MG63 (cell line): ENCODE results near the gene RABGAP1L. TPM values are rescaled to one million over a fixed set of nuclear protein-coding genes. Genes with fewer than 3 reads are reported as not detected.
"Not testable (repeated sequence)": the region's sequence is repeated elsewhere in the genome, so short reads cannot be mapped to it uniquely, and the experiment has no call there.

Experiments used
- DNase-seq: peaks from one replicate; pipeline ENCODE4 v3.0.0-alpha.2; 2020
- H3K27me3 ChIP-seq: fragments of 250-450 bp; sonication (Bioruptor Pico); 2 replicates; pipeline ENCODE4 v1.5.1; 2020; ENCODE audit warnings: mild to moderate bottlenecking, moderate library complexity
- H3K36me3 ChIP-seq: fragments of 250-450 bp; sonication (Bioruptor Pico); 2 replicates; pipeline ENCODE4 v1.5.1; 2020; ENCODE audit warnings: mild to moderate bottlenecking, moderate library complexity
- H3K4me3 ChIP-seq: fragments of 250-450 bp; sonication (Bioruptor Pico); 2 replicates; pipeline ENCODE4 v1.5.1; 2020; ENCODE audit warnings: mild to moderate bottlenecking, moderate library complexity
- H3K9me3 ChIP-seq: fragments of 250-450 bp; sonication (Bioruptor Pico); 2 replicates; pipeline ENCODE4 v1.5.1; 2020; ENCODE audit warnings: mild to moderate bottlenecking, moderate library complexity
- total RNA-seq: library from RNA; depleted of rRNA; stranded (reverse); fragments of >200 nt; shearing (Covaris generic); gene quantifications from 2 replicates; pipeline ENCODE4 v1.2.3, GENCODE V29; 2014; ENCODE audit warnings: low replicate concordance

RABGAP1L gene
- total RNA-seq, 1 experiment from 2014 or later, result 14.8 TPM

DNA sequence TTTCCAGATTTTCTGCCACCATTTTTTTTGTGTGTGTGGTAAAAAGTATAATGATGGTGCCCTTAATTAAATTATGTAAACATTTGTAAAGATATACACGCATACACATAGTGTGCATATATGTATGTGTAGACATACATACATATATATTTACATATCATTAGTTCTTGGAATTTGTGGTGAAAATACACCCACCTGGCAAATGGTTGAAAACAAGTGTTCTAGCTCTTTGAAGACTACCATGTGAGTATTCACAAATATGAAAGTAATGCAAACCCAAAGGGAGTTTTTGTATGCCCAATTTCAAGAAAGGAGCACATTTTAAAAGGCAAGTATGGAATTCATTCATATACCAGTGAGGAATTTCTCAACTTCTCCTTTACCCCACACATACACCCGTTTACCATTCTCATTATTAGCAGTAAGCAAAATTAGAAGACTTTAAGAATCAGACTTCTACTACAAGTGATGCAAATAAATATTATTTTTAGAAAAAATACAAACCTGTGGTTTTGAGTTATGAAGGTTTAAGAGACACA, 8.0 kb downstream of the RABGAP1L start:
- no peak for DNase-seq

DNA sequence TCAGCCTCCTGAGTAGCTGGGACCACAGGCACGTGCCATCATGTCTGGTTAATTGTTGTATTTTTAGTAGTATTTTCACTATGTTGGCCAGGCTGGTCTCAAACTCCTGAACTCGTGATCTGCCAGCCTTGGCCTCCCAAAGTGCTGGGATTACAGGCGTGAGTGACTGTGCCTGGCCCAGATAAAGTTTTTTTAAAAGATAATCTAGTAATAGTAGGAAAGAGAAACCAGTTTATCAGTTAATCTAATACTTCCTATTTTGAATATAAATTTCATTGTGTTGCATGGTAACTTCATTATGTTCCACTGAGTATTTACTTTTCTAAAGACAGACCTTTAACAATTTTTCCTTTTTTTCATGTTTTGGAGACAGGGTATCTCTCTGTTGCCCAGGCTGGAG, 10.0 kb downstream of the RABGAP1L start:
- DNase-seq, result no peak
- H3K4me3 ChIP-seq, result no peak overlapping the region
- no peaks in the 10 kb centered on the region for H3K27me3 ChIP-seq
- H3K36me3 ChIP-seq, result no peaks in the 10 kb centered on the region
- H3K9me3 ChIP-seq, result no peaks in the 10 kb centered on the region

More for the DNA sequence above, 8.0 kb downstream of the RABGAP1L start:
- no peak overlapping the region for H3K4me3 ChIP-seq
- H3K9me3 ChIP-seq, result no peaks in the 10 kb centered on the region
- H3K27me3 ChIP-seq, result no peaks in the 10 kb centered on the region
- no peaks in the 10 kb centered on the region for H3K36me3 ChIP-seq

DNA sequence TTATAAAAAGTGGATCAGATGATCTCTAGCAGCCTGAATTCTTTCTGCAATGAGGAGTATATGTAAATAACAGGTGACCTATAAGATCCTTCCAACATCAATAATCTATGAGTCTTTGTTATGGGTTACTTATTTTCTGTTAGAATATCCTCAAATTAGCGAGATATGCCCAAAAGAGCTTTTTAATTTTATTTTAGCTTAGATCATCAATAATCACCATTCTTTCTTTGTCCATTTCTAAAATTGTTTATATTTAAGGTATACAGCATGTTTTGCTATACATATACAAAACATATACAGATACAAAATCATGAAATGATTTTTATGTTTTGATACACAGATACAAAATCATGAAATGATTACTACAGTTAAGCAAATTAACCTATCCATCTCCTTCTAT, 11.8 kb downstream of the RABGAP1L start:
- Histone ChIP-seq H3K36me3 (no peaks in the 10 kb centered on the region), H3K27me3 (no peaks in the 10 kb centered on the region), H3K4me3 (no peak overlapping the region), H3K9me3 (no peaks in the 10 kb centered on the region)
- DNase-seq, result no peak

DNA sequence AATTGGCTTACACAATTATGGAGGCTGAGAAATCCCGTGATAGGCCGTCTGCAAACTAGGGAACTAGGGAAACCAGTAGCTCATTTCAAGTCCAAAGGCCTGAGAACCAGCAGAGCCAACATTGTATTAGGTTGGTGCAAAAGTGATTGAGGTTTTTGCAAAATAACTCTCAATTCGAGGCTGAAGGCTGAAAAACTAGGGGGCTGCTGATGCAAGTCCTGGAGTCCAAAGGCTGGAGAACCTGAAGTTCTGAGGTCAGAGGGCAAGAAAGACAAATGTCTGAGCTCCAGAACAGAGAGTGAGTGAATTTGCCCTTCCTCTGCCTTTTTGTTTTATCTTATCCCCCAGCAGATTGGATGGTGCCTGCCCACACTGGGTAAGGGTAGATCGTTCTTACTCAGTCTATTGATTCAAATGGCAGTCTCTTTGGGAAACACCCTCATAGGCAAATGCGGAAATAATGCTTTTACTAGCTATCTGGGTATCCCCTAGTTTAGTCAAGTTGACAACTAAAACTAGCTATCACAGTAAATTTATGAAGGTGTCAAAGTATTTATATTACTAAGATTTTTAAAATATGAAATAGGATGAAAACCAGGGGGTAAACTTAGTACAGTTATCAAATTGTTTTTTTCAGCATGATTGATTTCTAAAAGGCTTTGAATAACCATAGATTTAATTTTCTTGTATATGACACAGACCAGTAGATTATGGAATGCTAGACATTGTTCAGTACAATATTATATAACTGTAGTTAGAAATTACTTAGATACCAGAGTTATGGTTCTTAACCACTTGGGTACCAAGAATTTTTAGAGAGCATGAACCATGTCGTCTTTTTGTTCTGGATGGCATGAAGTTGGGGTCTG, 15.4 kb downstream of the RABGAP1L start:
- no peaks in the 10 kb centered on the region for H3K9me3 ChIP-seq
- H3K27me3 ChIP-seq, result no peaks in the 10 kb centered on the region
- no peaks in the 10 kb centered on the region for H3K36me3 ChIP-seq
- no peak overlapping the region for H3K4me3 ChIP-seq
- DNase-seq, result no peak

DNA sequence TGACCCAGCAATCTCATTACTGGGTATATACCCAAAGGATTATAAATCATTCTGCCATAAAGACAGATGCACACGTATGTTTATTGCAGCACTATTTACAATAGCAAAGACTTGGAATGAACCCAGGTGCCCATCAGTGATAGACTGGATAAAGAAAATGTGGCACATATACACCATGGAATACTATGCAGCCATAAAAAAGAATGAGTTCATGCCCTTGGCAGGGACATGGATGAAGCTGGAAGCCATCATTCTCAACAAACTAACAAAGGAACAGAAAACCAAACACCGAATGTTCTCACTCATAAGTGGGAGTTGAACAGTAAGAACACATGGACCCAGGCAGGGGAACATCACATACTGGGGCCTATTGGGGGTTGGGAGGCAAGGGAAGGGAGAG, 19.1 kb downstream of the RABGAP1L start:
- not testable (repeated sequence) for DNase-seq

DNA sequence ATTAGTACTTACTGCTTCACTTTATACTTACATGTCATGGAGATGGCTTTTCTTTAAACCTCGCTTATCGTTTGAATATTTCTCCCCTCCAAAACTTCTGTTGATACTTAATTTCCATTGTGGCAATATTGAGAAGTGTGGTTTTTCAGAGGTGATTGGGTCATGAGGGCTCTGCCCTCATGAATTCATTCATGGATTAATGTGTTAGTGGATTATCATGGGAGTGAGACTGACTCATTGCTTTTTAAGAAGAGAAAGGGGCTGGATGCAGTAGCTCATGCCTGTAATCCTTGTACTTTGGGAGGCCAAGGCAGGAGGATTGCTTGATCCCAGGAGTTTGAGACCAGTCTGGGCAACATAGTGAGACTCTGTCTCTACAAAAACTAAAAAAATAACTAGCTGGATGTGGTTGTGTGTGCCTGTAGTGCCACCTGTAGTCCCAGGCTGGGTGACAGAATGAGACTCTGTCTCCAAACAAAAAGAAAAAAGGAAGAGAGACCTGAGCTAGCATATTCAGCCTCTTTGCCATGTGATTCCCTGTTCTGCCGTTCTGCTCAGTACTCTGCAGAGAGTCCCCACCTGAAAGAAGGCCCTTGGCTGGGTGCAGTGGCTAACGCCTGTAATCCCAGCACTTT, 30.2 kb downstream of the RABGAP1L start:
- no peaks in the 10 kb centered on the region for H3K27me3 ChIP-seq
- peaks cover 12% of the 10 kb centered on the region for H3K9me3 ChIP-seq
- H3K36me3 ChIP-seq, result no peaks in the 10 kb centered on the region
- no peak for DNase-seq
- H3K4me3 ChIP-seq, result no peak overlapping the region

More for the DNA sequence above, 19.1 kb downstream of the RABGAP1L start:
- not testable (repeated sequence) for H3K4me3 ChIP-seq, H3K36me3 ChIP-seq, H3K9me3 ChIP-seq, H3K27me3 ChIP-seq

DNA sequence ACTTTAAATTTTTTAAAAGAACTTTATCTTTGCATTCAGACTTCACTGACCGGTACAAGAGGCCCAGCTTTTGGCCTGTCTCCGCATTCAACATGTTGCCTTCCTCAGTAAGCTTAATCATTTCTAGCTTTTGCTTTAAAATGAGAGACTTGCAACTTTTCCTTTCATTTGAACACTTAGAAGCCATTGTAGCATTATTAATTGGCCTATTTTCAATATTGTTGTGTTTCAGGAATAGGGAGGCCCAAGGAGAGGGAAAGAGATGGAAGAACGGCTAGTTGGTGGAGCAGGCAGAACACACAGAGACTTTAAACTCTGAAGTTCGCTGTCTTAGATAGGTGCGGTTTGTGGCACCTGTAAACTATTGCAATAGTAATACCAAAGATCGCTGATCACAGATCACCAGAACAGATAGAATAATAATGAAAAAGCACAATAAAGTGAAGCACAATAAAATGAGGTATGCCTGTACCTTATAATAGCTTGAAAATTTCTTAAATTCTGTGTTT, 31.4 kb downstream of the RABGAP1L start:
- DNase-seq, result no peak
- Histone ChIP-seq H3K36me3 (no peaks in the 10 kb centered on the region), H3K4me3 (no peak overlapping the region), H3K27me3 (no peaks in the 10 kb centered on the region), H3K9me3 (peaks cover 12% of the 10 kb centered on the region)

DNA sequence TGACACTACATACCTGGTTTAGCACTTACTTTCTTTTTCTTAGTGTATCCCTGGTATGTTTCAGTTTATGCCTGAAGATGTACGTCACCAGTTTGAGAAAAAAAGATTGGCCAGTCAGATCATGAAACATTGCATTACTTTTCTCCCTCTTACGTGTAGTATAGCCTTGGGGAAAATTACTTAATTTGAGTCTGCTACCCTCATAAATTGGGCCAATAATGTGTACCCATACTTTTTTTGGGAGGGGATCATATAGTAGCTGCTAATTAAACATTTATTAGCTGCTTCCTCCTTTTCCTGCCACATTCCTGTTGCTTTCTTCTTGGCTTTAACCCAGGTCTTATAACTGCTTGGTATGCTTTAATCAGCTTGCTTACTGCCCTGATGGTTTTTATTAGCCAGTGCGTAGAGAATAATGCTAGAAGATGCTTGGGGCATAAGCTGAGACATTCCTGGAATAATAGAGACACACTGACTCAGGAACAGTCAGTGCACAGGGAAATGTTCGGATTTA, 32.1 kb downstream of the RABGAP1L start:
- H3K9me3 ChIP-seq, result peaks cover 12% of the 10 kb centered on the region
- H3K27me3 ChIP-seq, result no peaks in the 10 kb centered on the region
- no peak overlapping the region for H3K4me3 ChIP-seq
- H3K36me3 ChIP-seq, result no peaks in the 10 kb centered on the region
- no peak for DNase-seq

DNA sequence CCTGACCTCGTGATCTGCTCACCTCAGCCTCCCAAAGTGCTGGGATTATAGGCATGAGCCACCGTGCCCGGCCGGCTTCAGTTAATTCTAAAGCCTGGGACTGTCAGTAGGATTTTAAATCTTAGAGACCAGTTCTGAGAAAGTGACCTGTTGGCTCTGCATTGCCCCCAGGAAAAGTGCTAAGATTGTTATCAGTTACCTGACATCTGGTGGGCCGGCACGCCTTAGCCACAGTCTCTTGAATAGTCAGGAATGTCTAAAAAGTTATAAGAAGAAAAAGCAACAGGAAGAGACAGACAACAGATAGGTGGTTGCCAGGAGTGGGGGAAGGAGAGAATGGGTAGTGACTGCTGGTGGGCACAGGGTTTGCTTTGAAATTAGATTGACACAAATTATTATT, 35.1 kb downstream of the RABGAP1L start:
- no peaks in the 10 kb centered on the region for H3K27me3 ChIP-seq
- DNase-seq, result no peak
- no peaks in the 10 kb centered on the region for H3K36me3 ChIP-seq
- no peak overlapping the region for H3K4me3 ChIP-seq
- H3K9me3 ChIP-seq, result 0 out of 2 replicates have a peak, but pooled peaks cover 2% of the 10 kb centered on the region

DNA sequence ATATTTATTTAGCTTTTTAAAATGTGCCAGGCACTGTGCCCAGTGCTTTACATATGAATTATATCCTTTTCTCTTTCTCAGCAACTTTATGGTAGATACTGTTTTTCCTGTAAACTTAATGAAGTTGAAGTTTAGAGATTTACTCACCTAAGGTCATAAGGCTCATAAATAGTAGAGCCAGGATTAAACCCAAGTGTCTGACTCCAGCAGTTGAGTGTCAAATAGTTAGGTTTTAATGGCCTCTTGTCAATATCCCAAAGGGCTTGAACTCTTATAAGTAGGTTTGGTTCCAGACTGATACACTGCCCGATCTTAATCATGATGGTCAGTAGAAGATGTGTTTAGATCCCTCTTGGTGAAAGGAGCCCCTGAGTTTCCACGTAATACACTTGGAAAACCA, 37.8 kb downstream of the RABGAP1L start:
- no peak for DNase-seq
- Histone ChIP-seq H3K36me3 (no peaks in the 10 kb centered on the region), H3K27me3 (no peaks in the 10 kb centered on the region), H3K4me3 (no peak overlapping the region), H3K9me3 (0 out of 2 replicates have a peak, but pooled peaks cover 2% of the 10 kb centered on the region)

DNA sequence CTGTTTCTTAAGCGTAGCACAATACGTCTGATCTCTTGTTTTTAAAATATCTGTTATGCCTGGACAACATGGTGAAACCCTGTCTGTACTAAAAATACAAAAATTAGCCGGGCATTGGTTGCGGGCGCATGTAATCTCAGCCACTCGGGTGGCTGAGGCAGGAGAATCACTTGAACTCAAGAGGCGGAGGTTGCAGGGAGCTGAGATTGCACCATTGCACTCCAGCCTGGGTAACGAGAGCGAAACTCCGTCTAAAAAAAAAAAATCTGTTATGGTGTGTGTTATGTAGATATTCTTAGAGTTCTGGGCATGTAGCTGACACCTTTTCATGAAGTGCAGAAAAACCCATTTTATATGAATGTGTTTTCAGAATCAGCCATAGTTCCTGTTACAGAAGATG, 38.2 kb downstream of the RABGAP1L start:
- no peaks in the 10 kb centered on the region for H3K27me3 ChIP-seq
- 0 out of 2 replicates have a peak, but pooled peaks cover 2% of the 10 kb centered on the region for H3K9me3 ChIP-seq
- DNase-seq, result no peak
- H3K4me3 ChIP-seq, result no peak overlapping the region
- H3K36me3 ChIP-seq, result no peaks in the 10 kb centered on the region

DNA sequence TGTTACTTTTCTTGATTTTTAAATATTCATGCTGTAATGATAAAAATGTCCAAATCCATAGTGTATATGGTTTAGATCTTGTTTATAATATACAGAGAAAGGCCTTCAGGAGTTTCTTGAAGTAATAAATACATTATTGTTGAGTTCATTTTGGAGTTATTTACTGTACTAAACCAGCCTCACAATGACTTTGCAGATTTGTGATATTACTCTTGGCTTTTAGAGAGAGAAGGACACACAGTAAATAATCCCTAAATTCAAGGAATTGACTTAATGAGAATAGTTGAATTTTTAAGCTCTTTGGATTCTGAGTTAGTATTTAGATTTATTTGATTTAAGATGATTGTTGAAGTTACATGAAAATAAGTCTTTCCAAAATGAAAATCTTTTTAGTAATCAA, 38.9 kb downstream of the RABGAP1L start:
- Histone ChIP-seq H3K27me3 (no peaks in the 10 kb centered on the region), H3K9me3 (peaks cover 2% of the 10 kb centered on the region; the same call in 1 of the 2 replicates), H3K36me3 (no peaks in the 10 kb centered on the region), H3K4me3 (no peak overlapping the region)
- no peak for DNase-seq

DNA sequence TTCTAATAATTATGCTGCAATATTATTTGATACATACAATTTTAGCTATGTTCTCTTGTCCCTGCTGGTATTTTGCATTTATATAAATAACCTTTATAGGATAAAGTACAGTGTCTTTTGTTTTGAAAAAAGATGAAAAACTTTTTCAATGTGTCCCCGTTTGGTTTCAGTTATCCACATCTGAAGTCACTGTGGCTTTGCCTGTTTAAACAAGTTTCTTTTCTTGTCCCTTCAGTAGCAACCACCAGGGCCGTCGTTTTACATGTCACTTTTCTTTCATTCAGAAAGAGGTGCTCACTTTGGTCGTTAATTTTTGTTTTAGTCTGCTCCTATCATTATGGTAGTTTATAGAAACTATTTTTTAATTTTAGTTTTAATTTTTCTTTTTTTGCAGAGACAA, 41.4 kb downstream of the RABGAP1L start:
- Histone ChIP-seq H3K36me3 (no peaks in the 10 kb centered on the region), H3K4me3 (no peak overlapping the region), H3K9me3 (peaks cover 5% of the 10 kb centered on the region), H3K27me3 (no peaks in the 10 kb centered on the region)
- DNase-seq, result no peak

DNA sequence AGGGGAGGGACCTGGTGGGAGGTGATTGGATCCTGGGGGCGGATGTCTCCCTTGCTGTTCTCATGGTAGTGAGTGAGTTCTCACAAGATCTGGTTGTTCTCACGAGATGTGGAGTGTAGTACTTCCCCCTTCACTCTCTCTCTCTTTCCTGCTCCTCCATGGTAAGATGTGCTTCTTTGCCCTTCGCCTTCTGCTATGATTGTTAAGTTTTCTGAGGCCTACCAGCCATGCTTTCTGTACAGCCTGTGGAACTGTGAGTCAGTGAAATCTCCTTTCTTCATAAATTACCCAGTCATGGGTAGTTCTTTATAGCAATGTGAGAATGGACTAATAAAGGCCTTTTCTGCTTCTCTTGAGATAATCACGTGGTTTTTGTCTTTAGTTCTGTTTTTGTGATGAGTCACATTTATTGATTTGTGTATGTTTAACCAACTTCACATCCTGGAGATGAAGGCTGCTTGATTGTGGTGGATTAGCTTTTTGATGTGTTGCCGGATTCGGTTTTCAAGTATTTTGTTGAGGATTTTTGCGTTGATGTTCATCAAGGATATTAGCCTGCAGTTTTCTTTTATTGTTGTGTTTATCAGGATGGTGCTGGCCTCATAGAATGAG, 45.5 kb downstream of the RABGAP1L start:
- H3K36me3 ChIP-seq, result no peaks in the 10 kb centered on the region
- no peak for DNase-seq
- H3K9me3 ChIP-seq, result peaks cover 7% of the 10 kb centered on the region
- H3K4me3 ChIP-seq, result no peak overlapping the region
- H3K27me3 ChIP-seq, result no peaks in the 10 kb centered on the region

DNA sequence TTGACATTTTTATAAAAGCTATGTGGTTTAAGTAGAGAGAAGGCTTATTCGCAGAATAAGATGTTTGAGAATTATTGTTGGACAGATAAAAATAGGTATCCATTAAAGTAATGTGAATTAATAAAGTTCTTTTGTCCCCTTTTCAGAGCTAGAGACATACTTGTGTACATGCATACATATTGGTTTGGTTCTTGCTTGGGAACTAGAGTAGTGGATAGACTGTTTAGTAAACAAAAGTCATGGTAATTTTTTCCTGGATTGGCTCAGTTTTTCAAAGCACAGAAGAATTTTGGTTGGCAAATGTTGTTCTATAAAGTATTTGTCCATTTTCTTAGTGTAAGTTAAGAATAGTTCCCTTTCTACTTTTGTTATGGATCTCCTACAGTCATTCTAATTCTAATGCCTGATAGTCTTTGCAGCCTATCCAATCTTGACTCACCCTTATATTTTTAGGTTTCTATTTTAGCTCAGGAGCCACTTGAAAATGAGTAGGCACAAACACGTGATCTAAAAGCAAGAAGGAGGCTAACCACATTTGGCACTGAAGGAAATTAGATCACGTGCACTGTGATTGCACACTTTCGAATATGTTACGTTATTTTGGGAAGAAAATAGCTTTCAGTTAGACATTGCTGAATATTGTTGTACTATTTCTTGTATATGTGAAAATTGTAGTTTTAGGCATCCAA, 47.0 kb downstream of the RABGAP1L start:
- DNase-seq, result no peak

More for the DNA sequence above, 47.0 kb downstream of the RABGAP1L start:
- Histone ChIP-seq H3K27me3 (no peaks in the 10 kb centered on the region), H3K4me3 (no peak overlapping the region), H3K36me3 (no peaks in the 10 kb centered on the region), H3K9me3 (peaks cover 16% of the 10 kb centered on the region)
